ENCODE measurements around the gene INPP4B. TPM values are rescaled to one million over a fixed set of nuclear protein-coding genes. Genes with fewer than 3 reads are reported as not detected.

INPP4B gene
- total and polyA plus RNA-seq, 2 of the 4 experiments (the other 2 are of a cell fraction): 1.8 to 14.0 TPM

DNA sequence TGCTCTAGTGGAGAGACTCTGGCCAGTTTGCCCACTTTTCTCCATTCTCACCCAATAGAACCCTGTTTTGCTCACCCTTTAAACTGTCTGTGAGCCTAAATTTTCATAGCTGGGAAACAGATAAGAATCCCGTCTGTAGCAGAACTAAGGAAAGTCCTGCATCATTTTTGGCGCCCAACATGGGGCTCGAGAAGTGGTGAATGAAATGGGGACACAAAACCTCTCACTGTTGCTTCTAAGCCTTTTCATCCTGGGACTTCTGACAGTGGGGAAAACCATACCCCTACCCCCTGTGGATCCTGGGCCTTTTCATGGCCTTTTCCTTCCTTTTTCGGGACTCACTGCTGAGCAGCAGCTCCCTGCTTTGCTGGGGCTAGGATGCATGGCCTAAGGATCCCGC, 189.9 kb downstream of the INPP4B start:
- WGBS, 2 experiments (ENCODE audit: extremely low coverage in 2 of 2, insufficient read length in 1 of 2): 67% methylated on average over 1 of the region's 5 CpGs; no CpG with 5 or more reads in 1 of the 2 experiments
- Histone ChIP-seq H3K56ac (ENCODE audit: extremely low read depth, insufficient read depth, low read length) (no peak overlapping the region), H2AK5ac (ENCODE audit: low read depth, low read length) (no peak overlapping the region), H2AK9ac (replicated peaks; ENCODE audit: low read depth, low read length, poor library complexity) (no peak overlapping the region), H3K4ac (ENCODE audit: low read depth, low read length) (no peak overlapping the region), H3K27me3 (ENCODE audit: control insufficient read depth, insufficient read depth, low read length) (no peaks in the 10 kb centered on the region), H3K9me1 (ENCODE audit: insufficient read depth, low read length) (no peaks in the 10 kb centered on the region), H3K79me1 (ENCODE audit: low read depth in 1 of 2, low read length in 2 of 2) (no peaks in the 10 kb centered on the region), H3K18ac (ENCODE audit: low read depth, low read length) (no peak overlapping the region), H4K20me1 (ENCODE audit: insufficient read depth, low read length) (no peaks in the 10 kb centered on the region), H4K5ac (ENCODE audit: low read depth, low read length) (no peak overlapping the region), H3K4me1 (ENCODE audit: control insufficient read depth, insufficient read depth, low read length) (no peaks in the 10 kb centered on the region), H3K4me3 (ENCODE audit: insufficient read depth, low read depth, low read length) (no peak overlapping the region), H3K36me3 (ENCODE audit: control insufficient read depth, insufficient read depth, low read length) (0 out of 2 replicates have a peak, but pooled peaks cover 2% of the 10 kb centered on the region), H2BK20ac (ENCODE audit: low read depth, low read length) (no peak overlapping the region), H3K4me2 (ENCODE audit: low read depth, low read length) (no peak overlapping the region), H3K14ac (replicated peaks; ENCODE audit: low read depth, low read length) (no peak overlapping the region), H3K27ac (ENCODE audit: insufficient read depth, low read length) (no peak overlapping the region), H3K23ac (ENCODE audit: low read depth, low read length) (no peak overlapping the region), H2BK5ac (ENCODE audit: low read depth, low read length, poor library complexity, severe bottlenecking) (no peak overlapping the region), H3K9ac (ENCODE audit: low read depth, low read length) (no peak overlapping the region), H2AFZ (replicated peaks; ENCODE audit: low read length, poor library complexity) (no peak overlapping the region), H4K91ac (ENCODE audit: insufficient read depth, low read depth, low read length) (no peak overlapping the region), H3K9me3 (ENCODE audit: control insufficient read depth, insufficient read depth, low read length) (peaks cover 26% of the 10 kb centered on the region), H4K8ac (ENCODE audit: low read depth in 2 of 2, low read length in 2 of 2) (no peak overlapping the region), H2BK15ac (ENCODE audit: low read depth, low read length) (no peak overlapping the region), H2BK120ac (ENCODE audit: low read depth, low read length) (no peak overlapping the region)
- no peak for DNase-seq
- BruUV-seq (replicated peaks): no TSS peak
- dilution Hi-C loops (cut with HindIII; ENCODE audit: low sequenced_read_pairs, unreplicated experiment): no loop called here
- POLR2A ChIA-PET (ENCODE audit: unreplicated experiment): no interaction called here
- CTCF ChIA-PET: no interaction called here
- no peak for ATAC-seq (ENCODE audit: low read depth)
- TF ChIP-seq SMC3 (IDR thresholded peaks at IDR 0.05; ENCODE audit: low read depth, low read length) (no peak), CTCF (conservative IDR thresholded peaks at IDR 0.05; ENCODE audit: low read depth, low read length) (no peak), MAFK (IDR thresholded peaks at IDR 0.05; ENCODE audit: low read depth, low read length) (no peak), ELK1 (IDR thresholded peaks at IDR 0.05; ENCODE audit: borderline replicate concordance, low read depth, low read length) (no peak)
- intact Hi-C loops (cut with micrococcal nuclease): no loop called here
- in situ Hi-C loops (cut with MboI; ENCODE audit: low sequenced_read_pairs): no loop called here
